DND-41 (cell line): ENCODE data around the gene TBC1D5.
A peak's percentile ranks its signal among the peaks of the same experiment; 100 is the strongest.

ENCODE experiments used
- ATAC-seq: fragments of 200-7000 bp; cut with Tn5 transposase; 3 replicates; pipeline ENCODE4 v1.9.1; 2021; ENCODE audit warnings: low read depth; ENCODE audit not compliant: insufficient read depth
- DNase-seq: peaks from one replicate; pipeline ENCODE4 v3.0.0-alpha.2; 2020
- H2AFZ ChIP-seq: 2 replicates; pipeline ENCODE4 v1.6.0; 2012; ENCODE audit warnings: low read depth, low read length
- H3K27ac ChIP-seq: 2 replicates; pipeline ENCODE4 v1.5.1; 2012; ENCODE audit warnings: low read length, inconsistent platforms
- H3K27me3 ChIP-seq: fragments of 200-600 bp; sonication (generic); 2 replicates; pipeline ENCODE4 v1.6.0; 2012; ENCODE audit warnings: low read length, mild to moderate bottlenecking, inconsistent platforms; ENCODE audit not compliant: insufficient read depth, poor library complexity
- H3K36me3 ChIP-seq: 2 replicates; pipeline ENCODE4 v1.5.1; 2012; ENCODE audit warnings: low read length, inconsistent platforms; ENCODE audit not compliant: insufficient read depth
- H3K4me1 ChIP-seq: 2 replicates; pipeline ENCODE4 v1.5.1; 2012; ENCODE audit warnings: mild to moderate bottlenecking, low read length; ENCODE audit not compliant: insufficient read depth
- H3K4me2 ChIP-seq: 2 replicates; pipeline ENCODE4 v1.6.0; 2012; ENCODE audit warnings: mild to moderate bottlenecking, moderate library complexity, low read length, inconsistent platforms; ENCODE audit not compliant: insufficient read depth
- H3K4me3 ChIP-seq, 2 experiments: fragments of 200-600 bp in 1 of 2; shearing (Covaris generic) in 1 of 2; 2 replicates each; pipeline ENCODE4 v1.5.1; 2012 to 2016; ENCODE audit warnings: inconsistent platforms in 2 of 2, low read length in 2 of 2, mild to moderate bottlenecking in 2 of 2, low read depth in 1 of 2, moderate library complexity in 1 of 2
- H3K79me2 ChIP-seq: 2 replicates; pipeline ENCODE4 v1.6.0; 2012; ENCODE audit warnings: low read length, inconsistent platforms; ENCODE audit not compliant: insufficient read depth
- H3K9ac ChIP-seq: 2 replicates; pipeline ENCODE4 v1.6.0; 2012; ENCODE audit warnings: low read depth, mild to moderate bottlenecking, inconsistent platforms, low read length, moderate library complexity
- H3K9me3 ChIP-seq: 2 replicates; pipeline ENCODE4 v1.5.1; 2012; ENCODE audit warnings: low read length, moderate library complexity, mild to moderate bottlenecking, inconsistent platforms; ENCODE audit not compliant: insufficient read depth, severe bottlenecking
- H4K20me1 ChIP-seq: 2 replicates; pipeline ENCODE4 v1.6.0; 2012; ENCODE audit warnings: low read length; ENCODE audit not compliant: insufficient read depth
- EZH2 ChIP-seq: IDR thresholded peaks from 3 replicates; pipeline ENCODE4 v1.6.1; 2012; ENCODE audit warnings: borderline replicate concordance, low read depth, mild to moderate bottlenecking, moderate library complexity, low read length, inconsistent platforms; ENCODE audit not compliant: severe bottlenecking
- TF ChIP-seq, protein P1 (sequence below): IDR thresholded peaks from 2 replicates; pipeline ENCODE4 v1.5.1; 2012; ENCODE audit warnings: borderline replicate concordance, low read length, moderate library complexity, mild to moderate bottlenecking; ENCODE audit not compliant: poor library complexity, severe bottlenecking; ENCODE audit errors: extremely low read depth

TBC1D5 gene

DNA sequence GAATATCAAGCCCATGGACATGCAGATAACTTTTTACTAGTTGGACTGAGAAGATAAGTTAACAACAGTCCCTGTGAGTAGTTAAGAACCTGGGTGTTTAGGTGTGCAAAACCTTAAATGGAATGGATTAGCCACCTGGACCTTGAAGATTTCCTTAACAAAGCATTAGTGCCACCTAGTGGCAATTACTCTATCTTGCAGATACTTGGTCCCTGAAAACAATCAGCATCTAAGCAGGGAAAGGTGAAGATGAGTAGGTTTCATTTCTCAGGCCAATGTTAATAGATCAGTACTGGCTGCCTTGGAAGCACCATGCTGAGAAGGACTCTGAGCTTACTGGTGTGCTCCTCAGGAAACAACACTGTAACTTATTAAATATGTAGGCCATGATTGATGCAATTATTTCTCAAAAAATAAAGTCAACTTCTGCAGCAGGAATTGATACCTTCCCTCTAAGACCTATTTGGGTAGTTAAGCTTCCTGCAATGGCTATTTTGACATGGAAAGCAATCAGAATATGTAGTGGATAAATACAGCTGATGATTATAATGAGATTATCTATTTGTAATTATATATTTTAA lies 329.4 kb downstream of the TBC1D5 start:
- Histone ChIP-seq H3K9ac (no peak overlapping the region), H3K36me3 (no peaks in the 10 kb centered on the region), H3K27ac (no peak overlapping the region), H3K4me3 (no peak overlapping the region), H4K20me1 (no peaks in the 10 kb centered on the region), H3K4me2 (no peak overlapping the region), H3K9me3 (no peaks in the 10 kb centered on the region), H3K27me3 (no peaks in the 10 kb centered on the region), H2AFZ (no peak overlapping the region), H3K4me1 (no peaks in the 10 kb centered on the region; the same call in 1 of the 2 replicates), H3K79me2 (no peaks in the 10 kb centered on the region)
- TF ChIP-seq EZH2 = no peak
- TF ChIP-seq, protein P1, sequence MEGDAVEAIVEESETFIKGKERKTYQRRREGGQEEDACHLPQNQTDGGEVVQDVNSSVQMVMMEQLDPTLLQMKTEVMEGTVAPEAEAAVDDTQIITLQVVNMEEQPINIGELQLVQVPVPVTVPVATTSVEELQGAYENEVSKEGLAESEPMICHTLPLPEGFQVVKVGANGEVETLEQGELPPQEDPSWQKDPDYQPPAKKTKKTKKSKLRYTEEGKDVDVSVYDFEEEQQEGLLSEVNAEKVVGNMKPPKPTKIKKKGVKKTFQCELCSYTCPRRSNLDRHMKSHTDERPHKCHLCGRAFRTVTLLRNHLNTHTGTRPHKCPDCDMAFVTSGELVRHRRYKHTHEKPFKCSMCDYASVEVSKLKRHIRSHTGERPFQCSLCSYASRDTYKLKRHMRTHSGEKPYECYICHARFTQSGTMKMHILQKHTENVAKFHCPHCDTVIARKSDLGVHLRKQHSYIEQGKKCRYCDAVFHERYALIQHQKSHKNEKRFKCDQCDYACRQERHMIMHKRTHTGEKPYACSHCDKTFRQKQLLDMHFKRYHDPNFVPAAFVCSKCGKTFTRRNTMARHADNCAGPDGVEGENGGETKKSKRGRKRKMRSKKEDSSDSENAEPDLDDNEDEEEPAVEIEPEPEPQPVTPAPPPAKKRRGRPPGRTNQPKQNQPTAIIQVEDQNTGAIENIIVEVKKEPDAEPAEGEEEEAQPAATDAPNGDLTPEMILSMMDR = peak; percentile 88
- ATAC-seq (peak; percentile 89), DNase-seq (peak; percentile 22)

DNA sequence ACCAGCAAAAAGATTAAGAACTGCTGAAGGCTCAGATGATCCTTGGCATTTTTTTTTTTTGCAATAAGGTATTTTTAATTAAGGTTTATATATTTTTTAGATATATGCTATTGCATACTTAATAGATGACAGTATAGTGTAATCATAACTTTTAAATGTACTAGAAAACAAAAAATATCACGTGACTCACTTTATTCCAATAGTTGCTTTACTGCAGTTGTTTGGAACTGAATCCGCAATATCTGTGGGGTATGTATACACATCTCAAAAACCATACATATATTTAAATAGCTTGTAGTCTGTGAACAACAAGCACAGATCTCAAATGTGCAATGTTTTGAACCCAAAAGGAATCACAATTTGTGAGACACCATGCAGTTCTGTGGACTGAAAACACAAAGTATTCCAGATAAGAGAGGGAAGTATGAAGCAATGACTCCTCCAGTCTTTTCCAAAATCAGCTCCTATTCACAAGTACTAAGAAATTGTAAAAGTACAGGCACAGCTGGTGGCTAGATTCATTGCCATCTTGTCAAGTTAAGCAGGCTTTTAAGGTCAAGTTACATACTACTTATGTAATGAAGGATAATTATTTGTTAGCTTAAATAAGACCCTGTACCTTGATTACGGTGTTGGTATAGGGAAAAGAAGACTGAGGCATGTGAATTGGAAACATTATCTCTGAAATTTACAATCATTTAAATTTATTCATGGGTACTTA lies 331.1 kb downstream of the TBC1D5 start:
- no peak overlapping the region for H3K4me2 ChIP-seq
- TF ChIP-seq, protein P1 = no peak
- no peak for TF ChIP-seq EZH2

DNA sequence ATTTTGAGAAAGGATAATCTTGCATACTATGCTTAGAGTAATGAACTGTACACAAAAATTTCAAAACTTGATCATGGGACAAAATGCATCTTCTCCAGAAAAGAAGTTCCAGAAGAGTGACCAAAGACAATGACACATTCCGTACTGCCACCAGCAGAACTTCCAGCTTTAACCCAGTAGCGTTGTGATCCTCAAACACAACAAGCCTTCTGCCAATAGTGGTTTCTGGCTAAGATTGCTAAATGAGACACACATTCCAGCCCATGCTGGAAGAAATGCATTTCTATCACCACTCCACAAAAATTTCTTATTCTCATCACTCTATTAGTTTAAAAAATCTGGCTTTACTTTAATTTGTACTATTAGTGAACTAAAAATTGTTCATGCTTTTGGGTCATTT lies 334.9 kb downstream of the TBC1D5 start:
- Histone ChIP-seq H2AFZ (no peak overlapping the region), H3K27ac (no peak overlapping the region), H4K20me1 (no peaks in the 10 kb centered on the region), H3K79me2 (no peaks in the 10 kb centered on the region), H3K27me3 (no peaks in the 10 kb centered on the region), H3K4me1 (no peaks in the 10 kb centered on the region), H3K9me3 (no peaks in the 10 kb centered on the region), H3K4me2 (no peak overlapping the region), H3K4me3 (no peak overlapping the region), H3K9ac (no peak overlapping the region), H3K36me3 (peaks cover 9% of the 10 kb centered on the region; the same call in 1 of the 2 replicates)
- DNase-seq = no peak
- no peak for ATAC-seq
- no peak for TF ChIP-seq EZH2
- TF ChIP-seq, protein P1 = no peak

More for the DNA sequence above, 331.1 kb downstream of the TBC1D5 start:
- DNase-seq (no peak), ATAC-seq (no peak)
- no peak overlapping the region for H3K27ac ChIP-seq
- no peaks in the 10 kb centered on the region for H3K27me3 ChIP-seq
- no peak overlapping the region for H2AFZ ChIP-seq
- H3K4me1 ChIP-seq = no peaks in the 10 kb centered on the region; the same call in 1 of the 2 replicates
- no peak overlapping the region for H3K4me3 ChIP-seq
- no peaks in the 10 kb centered on the region for H4K20me1 ChIP-seq
- H3K36me3 ChIP-seq = no peaks in the 10 kb centered on the region
- no peak overlapping the region for H3K9ac ChIP-seq
- H3K9me3 ChIP-seq = no peaks in the 10 kb centered on the region
- H3K79me2 ChIP-seq = no peaks in the 10 kb centered on the region

DNA sequence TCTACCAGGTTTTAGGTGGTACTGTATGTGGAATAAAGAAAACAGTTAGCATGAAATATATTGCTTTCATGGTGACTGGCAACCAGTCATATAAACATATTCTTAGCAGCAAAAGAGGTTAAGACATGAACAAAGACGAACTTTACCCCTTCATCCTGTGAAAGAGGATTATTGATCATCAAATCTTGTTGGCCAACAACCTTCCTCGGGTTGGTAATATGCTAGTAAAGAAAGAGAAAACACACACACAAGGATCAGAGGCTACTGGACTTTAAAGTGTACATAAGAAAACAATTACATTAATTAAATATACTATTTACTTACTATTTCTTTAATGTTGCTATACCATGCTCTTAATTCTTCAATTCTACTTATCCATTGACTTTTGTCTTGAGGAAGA lies 337.9 kb downstream of the TBC1D5 start:
- Histone ChIP-seq H3K4me3 (no peak overlapping the region), H3K27ac (no peak overlapping the region), H3K9me3 (no peaks in the 10 kb centered on the region), H3K27me3 (no peaks in the 10 kb centered on the region), H3K79me2 (no peaks in the 10 kb centered on the region), H3K4me1 (no peaks in the 10 kb centered on the region), H3K9ac (no peak overlapping the region), H3K4me2 (no peak overlapping the region), H2AFZ (no peak overlapping the region), H4K20me1 (no peaks in the 10 kb centered on the region), H3K36me3 (peaks cover 20% of the 10 kb centered on the region; the same call in 1 of the 2 replicates)
- DNase-seq = no peak
- no peak for TF ChIP-seq EZH2
- TF ChIP-seq, protein P1 = no peak
- no peak for ATAC-seq
